HEK293T (cell line): Measurements from ENCODE around the gene HS1BP3.

Source experiments
- BHLHE40 ChIP-seq: fragments of 450-650 bp; IDR thresholded peaks from 2 replicates; pipeline ENCODE4 v1.6.1; 2016; ENCODE audit warnings: mild to moderate bottlenecking, moderate library complexity, borderline replicate concordance
- CTBP1 ChIP-seq: fragments of 450-650 bp; IDR thresholded peaks from 2 replicates; pipeline ENCODE4 v1.6.1; 2016; ENCODE audit warnings: borderline replicate concordance
- ELF4 ChIP-seq: fragments of 450-650 bp; IDR thresholded peaks from 2 replicates; pipeline ENCODE4 v1.6.1; 2017; ENCODE audit warnings: antibody characterized with exemption
- FOXM1 ChIP-seq: fragments of 450-650 bp; IDR thresholded peaks from 2 replicates; pipeline ENCODE4 v1.6.1; 2017; ENCODE audit warnings: mild to moderate bottlenecking, borderline replicate concordance
- HDGF ChIP-seq: fragments of 450-650 bp; IDR thresholded peaks from 2 replicates; pipeline ENCODE4 v1.6.1; 2017; ENCODE audit warnings: antibody characterized with exemption, borderline replicate concordance
- LEF1 ChIP-seq: fragments of 450-650 bp; IDR thresholded peaks from 2 replicates; pipeline ENCODE4 v1.6.1; 2017; ENCODE audit warnings: mild to moderate bottlenecking, borderline replicate concordance
- SP1 ChIP-seq: fragments of 450-650 bp; IDR thresholded peaks from 2 replicates; pipeline ENCODE4 v1.6.1; 2017
- TF ChIP-seq, protein P1 (sequence below): fragments of 450-650 bp; IDR thresholded peaks from 2 replicates; pipeline ENCODE4 v1.6.1; 2016

GRCh38 chr2:20617892-20618467 is 32.9 kb downstream of the HS1BP3 start:
- TF ChIP-seq, protein P1, sequence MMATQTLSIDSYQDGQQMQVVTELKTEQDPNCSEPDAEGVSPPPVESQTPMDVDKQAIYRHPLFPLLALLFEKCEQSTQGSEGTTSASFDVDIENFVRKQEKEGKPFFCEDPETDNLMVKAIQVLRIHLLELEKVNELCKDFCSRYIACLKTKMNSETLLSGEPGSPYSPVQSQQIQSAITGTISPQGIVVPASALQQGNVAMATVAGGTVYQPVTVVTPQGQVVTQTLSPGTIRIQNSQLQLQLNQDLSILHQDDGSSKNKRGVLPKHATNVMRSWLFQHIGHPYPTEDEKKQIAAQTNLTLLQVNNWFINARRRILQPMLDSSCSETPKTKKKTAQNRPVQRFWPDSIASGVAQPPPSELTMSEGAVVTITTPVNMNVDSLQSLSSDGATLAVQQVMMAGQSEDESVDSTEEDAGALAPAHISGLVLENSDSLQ, result no peak
- no peak for TF ChIP-seq LEF1
- no peak for TF ChIP-seq SP1
- no peak for TF ChIP-seq ELF4
- no peak for TF ChIP-seq HDGF
- TF ChIP-seq BHLHE40, result no peak
- TF ChIP-seq CTBP1, result no peak
- no peak for TF ChIP-seq FOXM1
